K562 (cell line): Measurements from ENCODE around the gene ARR3. TPM values are rescaled to one million over a fixed set of nuclear protein-coding genes. Genes with fewer than 3 reads are reported as not detected.

Source experiments
- ATAC-seq: fragments of 200-7000 bp; cut with Tn5 transposase; 3 replicates; pipeline ENCODE4 v1.9.1; 2020; ENCODE audit warnings: moderate library complexity
- BruUV-seq: library from RNA; stranded (reverse); fragments of 400-500 nt; replicated peaks from 2 replicates; lab custom pipeline; 2021; lab: Mats Ljungman, UMichigan
- CTCF ChIA-PET: fragments of 300-600 bp; formaldehyde crosslinking; extraction: SDS; loops from one replicate; lab custom pipeline; 2021; ENCODE audit warnings: low intra/inter-chr PET ratio; lab: Yijun Ruan, JAX
- POLR2A ChIA-PET: fragments of 300-600, 350-650 bp; sonication (Branson Sonifier 250); formaldehyde crosslinking; extraction: SDS; loops from one replicate; lab custom pipeline; 2021; ENCODE audit warnings: antibody characterized with exemption, inconsistent platforms; lab: Yijun Ruan, JAX
- DNase-seq, 4 experiments: peaks; one replicate each; pipeline versions ENCODE4 v3.0.0 to v3.0.0-alpha.2; 2011 to 2018; ENCODE audit warnings: low spot score in 3 of 4, mixed read lengths in 3 of 4; ENCODE audit errors: extremely low read depth in 1 of 4
- FAIRE-seq: peaks from 2 replicates; lab custom pipeline; 2011; peaks lifted over from hg19 to GRCh38; lab: Jason Lieb, UNC
- H2AFZ ChIP-seq: 2 replicates; pipeline ENCODE4 v1.6.0; 2011; ENCODE audit warnings: low read depth, low read length, control low read depth, inconsistent platforms
- H3K27ac ChIP-seq: fragments of 200-600 bp; 3 replicates; pipeline ENCODE4 v1.8.0; 2011; ENCODE audit warnings: low read depth, mild to moderate bottlenecking, control low read depth, inconsistent platforms, low read length, moderate library complexity, mixed read lengths; ENCODE audit errors: extremely low read depth
- H3K27me3 ChIP-seq, 2 experiments: fragments of 300-600 bp in 1 of 2; 2 replicates in 1 of 2; 3 replicates in 1 of 2; pipeline versions ENCODE4 v1.6.0 to v1.8.0; 2011; ENCODE audit warnings: inconsistent platforms in 2 of 2, low read length in 2 of 2, mild to moderate bottlenecking in 1 of 2, mixed read lengths in 1 of 2, moderate library complexity in 1 of 2; ENCODE audit not compliant: control insufficient read depth in 2 of 2, insufficient read depth in 2 of 2
- H3K36me3 ChIP-seq: fragments of 300-600 bp; 3 replicates; pipeline ENCODE4 v1.8.0; 2011; ENCODE audit warnings: mild to moderate bottlenecking, low read length, inconsistent platforms; ENCODE audit not compliant: control insufficient read depth, insufficient read depth
- H3K4me1 ChIP-seq, 2 experiments: fragments of 200-600 bp in 1 of 2; replicated peaks in 1 of 2; 2 replicates in 1 of 2; 3 replicates in 1 of 2; pipeline versions ENCODE4 v1.5.1 to v1.8.0; 2011; ENCODE audit warnings: inconsistent platforms in 2 of 2, low read length in 2 of 2, mild to moderate bottlenecking in 1 of 2, mixed read lengths in 1 of 2, moderate library complexity in 1 of 2; ENCODE audit not compliant: control insufficient read depth in 2 of 2, insufficient read depth in 2 of 2
- H3K4me2 ChIP-seq: 2 replicates; pipeline ENCODE4 v1.6.1; 2011; ENCODE audit warnings: low read length, control low read depth, inconsistent platforms, mixed read lengths; ENCODE audit not compliant: insufficient read depth
- H3K4me3 ChIP-seq: fragments of 200-600 bp; sonication (generic), shearing (Covaris generic); 2 replicates; pipeline ENCODE4 v1.5.1; 2016; ENCODE audit warnings: control low read depth, inconsistent platforms
- H3K79me2 ChIP-seq: fragments of 200-600 bp; 3 replicates; pipeline ENCODE4 v1.8.0; 2011; ENCODE audit warnings: low read length, inconsistent platforms; ENCODE audit not compliant: control insufficient read depth, insufficient read depth
- H3K9ac ChIP-seq, 2 experiments: 2 replicates each; pipeline versions ENCODE4 v1.6.0 to v1.6.1; 2011; ENCODE audit warnings: low read depth in 2 of 2, low read length in 2 of 2, control low read depth in 1 of 2, inconsistent platforms in 1 of 2, mild to moderate bottlenecking in 1 of 2, mixed read lengths in 1 of 2; ENCODE audit not compliant: insufficient read depth in 1 of 2
- H3K9me1 ChIP-seq: one replicate; pipeline ENCODE4 v1.6.0; 2011; ENCODE audit warnings: inconsistent platforms, mild to moderate bottlenecking, low read length, moderate library complexity; ENCODE audit not compliant: control insufficient read depth, insufficient read depth
- H3K9me3 ChIP-seq: replicated peaks from 2 replicates; pipeline ENCODE4 v1.5.1; 2011; ENCODE audit warnings: low read depth, low read length, inconsistent platforms; ENCODE audit not compliant: control insufficient read depth, insufficient read depth
- H4K20me1 ChIP-seq: replicated peaks from 2 replicates; pipeline ENCODE4 v1.6.1; 2011; ENCODE audit warnings: low read length, inconsistent platforms, mixed read lengths; ENCODE audit not compliant: control insufficient read depth, insufficient read depth
- DNMT1 ChIP-seq: fragments of 450-650 bp; IDR thresholded peaks from 2 replicates; pipeline ENCODE4 v1.6.1; 2016; ENCODE audit warnings: antibody characterized with exemption, mild to moderate bottlenecking
- ELF2 ChIP-seq: fragments of 250-450 bp; sonication (Bioruptor Pico); IDR thresholded peaks from 2 replicates; pipeline ENCODE4 v1.5.0; 2021; ENCODE audit warnings: mild to moderate bottlenecking
- EP300 ChIP-seq: IDR thresholded peaks from 2 replicates; pipeline ENCODE4 v1.6.1; 2012; ENCODE audit warnings: low read length, improper control_type of control experiment
- FOXM1 ChIP-seq, 2 experiments: fragments of 450-650 bp in 1 of 2; sonication (generic) in 1 of 2; formaldehyde crosslinking in 1 of 2; IDR thresholded peaks; 2 replicates each; pipeline versions ENCODE4 v1.6.1 to v1.9.0; 2017 to 2022; ENCODE audit warnings: low read depth in 2 of 2, mild to moderate bottlenecking in 2 of 2, missing genetic modification reagents in 1 of 2, moderate library complexity in 1 of 2
- HDAC8 ChIP-seq: fragments of 450-650 bp; IDR thresholded peaks from 2 replicates; pipeline ENCODE4 v1.6.1; 2016; ENCODE audit warnings: mild to moderate bottlenecking, missing genetic modification characterization, moderate library complexity, missing compliant biosample characterization
- JUND ChIP-seq, 2 experiments: IDR thresholded peaks; 2 replicates in 1 of 2; 3 replicates in 1 of 2; pipeline ENCODE4 v1.6.1; 2011; ENCODE audit warnings: borderline replicate concordance in 2 of 2, low read depth in 2 of 2, low read length in 2 of 2, improper control_type of control experiment in 1 of 2, missing biosample characterization in 1 of 2, missing genetic modification characterization in 1 of 2, missing genetic modification reagents in 1 of 2
- MITF ChIP-seq: IDR thresholded peaks from 2 replicates; pipeline ENCODE4 v1.6.1; 2014; ENCODE audit warnings: antibody characterized with exemption
- NCOA6 ChIP-seq: fragments of 450-650 bp; IDR thresholded peaks from 2 replicates; pipeline ENCODE4 v1.6.1; 2017; ENCODE audit warnings: mild to moderate bottlenecking
- NFIC ChIP-seq: fragments of 450-650 bp; IDR thresholded peaks from 2 replicates; pipeline ENCODE4 v1.6.1; 2017; ENCODE audit warnings: mild to moderate bottlenecking, inconsistent platforms
- PKNOX1 ChIP-seq: fragments of 450-650 bp; IDR thresholded peaks from 2 replicates; pipeline ENCODE4 v1.6.1; 2016
- POLR2H ChIP-seq: IDR thresholded peaks from 2 replicates; pipeline ENCODE4 v1.6.1; 2016; ENCODE audit warnings: missing genetic modification characterization, low read depth, mild to moderate bottlenecking, control low read depth, missing compliant biosample characterization, moderate library complexity
- POU5F1 ChIP-seq: fragments of 150-350 bp; IDR thresholded peaks from 2 replicates; pipeline ENCODE4 v1.6.1; 2014; ENCODE audit warnings: borderline replicate concordance, low read length, low read depth, mild to moderate bottlenecking; ENCODE audit not compliant: partially characterized antibody
- RBM17 ChIP-seq: fragments of 200-400 bp; formaldehyde crosslinking; IDR thresholded peaks from 2 replicates; pipeline ENCODE4 v1.6.1; 2017; ENCODE audit warnings: low read depth, mild to moderate bottlenecking, low read length, borderline replicate concordance
- RCOR1 ChIP-seq, 2 experiments: IDR thresholded peaks; 2 replicates each; pipeline ENCODE4 v1.6.1; 2012; ENCODE audit warnings: low read depth in 2 of 2, low read length in 2 of 2, borderline replicate concordance in 1 of 2, improper control_type of control experiment in 1 of 2
- ZBTB26 ChIP-seq: fragments of 450-650 bp; formaldehyde crosslinking; IDR thresholded peaks from 2 replicates; pipeline ENCODE4 v1.4.0; 2022; ENCODE audit warnings: missing genetic modification characterization
- ZC3H11A ChIP-seq: IDR thresholded peaks from 2 replicates; pipeline ENCODE4 v1.6.1; 2012; ENCODE audit warnings: low read depth, low read length, improper control_type of control experiment
- ZC3H8 ChIP-seq: fragments of 450-650 bp; IDR thresholded peaks from 2 replicates; pipeline ENCODE4 v1.6.1; 2017
- ZNF23 ChIP-seq: fragments of 250-450 bp; sonication (Bioruptor Pico); IDR thresholded peaks from 2 replicates; pipeline ENCODE4 v1.4.0; 2020; ENCODE audit warnings: mild to moderate bottlenecking
- ZSCAN29 ChIP-seq: fragments of 450-650 bp; IDR thresholded peaks from 2 replicates; pipeline ENCODE4 v1.6.1; 2017
- WGBS: fragments of 100-300 bp; shearing (Covaris generic); methylation state at CpG from one replicate; pipeline ENCODE4 v1.1.6; 2016; ENCODE audit warnings: low coverage, mixed read lengths; ENCODE audit not compliant: insufficient coverage; ENCODE audit errors: missing lambda C conversion rate; 5-methylcytosine and 5-hydroxymethylcytosine counted together
- in situ Hi-C: fragments of 300-500 bp; cut with MboI; formaldehyde crosslinking; loops from 4 replicates; pipeline ENCODE4 v1.15.0; 2018; ENCODE audit warnings: inconsistent platforms, mixed read lengths
- intact Hi-C: fragments of 100-400 bp; cut with micrococcal nuclease; formaldehyde crosslinking; loops from 2 replicates; pipeline ENCODE4 v1.14.2; 2022
- polyA plus RNA-seq, 8 experiments: library from polyadenylated mRNA; depleted of rRNA in 4 of 8; stranded (reverse) in 5 of 8; unstranded in 3 of 8; fragments of >200 nt; fragmentation: Nextera tagmentation in 2 of 8; fragmentation: Illumina TruSeq in 1 of 8; extraction: Ambion mirVana in 2 of 8; extraction: Trizol in 1 of 8; gene quantifications; 2 replicates each; pipeline versions ENCODE4 v1.2.1 to v1.2.3, GENCODE V29; 2011 to 2014; ENCODE audit warnings: inconsistent platforms in 1 of 8, missing spikeins in 1 of 8
- total RNA-seq, 7 experiments: library from RNA; depleted of rRNA in 6 of 7; stranded (reverse); fragments of >200 nt in 6 of 7; fragmentation: Illumina TruSeq in 2 of 7; extraction: Trizol in 2 of 7; gene quantifications; 2 replicates each; pipeline versions ENCODE4 v1.2.1 to v1.2.3, GENCODE V29; 2011 to 2021; ENCODE audit warnings: low replicate concordance in 1 of 7

The ARR3 gene
- total and polyA plus RNA-seq, 9 of the 15 experiments (the other 6 are each of a cell fraction or from before 2014, with no cell fraction given): not detected

GRCh38 chrX:70219938-70220764 is 48.0 kb upstream of the ARR3 start:
- Histone ChIP-seq H3K36me3 (no peaks in the 10 kb centered on the region), H3K9me3 (no peaks in the 10 kb centered on the region), H4K20me1 (no peaks in the 10 kb centered on the region), H3K4me2 (no peak overlapping the region), H3K27ac (no peak overlapping the region), H3K9me1 (no peaks in the 10 kb centered on the region), H2AFZ (no peak overlapping the region), H3K27me3 (0 out of 5 replicates have a peak, but pooled peaks cover 0 to 5% of the 10 kb centered on the region in 2 experiments), H3K4me1 (peaks cover 0 to 4% of the 10 kb centered on the region in 2 experiments; a peak in 3 of 5 replicates), H3K79me2 (no peaks in the 10 kb centered on the region), H3K4me3 (no peak overlapping the region), H3K9ac (no peak overlapping the region)
- ATAC-seq: peak; percentile 68
- ChIA-PET CTCF (no interaction called here), POLR2A (no interaction called here)
- peak; percentile 67 for FAIRE-seq
- in situ Hi-C loops: no loop called here
- intact Hi-C loops: no loop called here
- no TSS peak for BruUV-seq
- DNase-seq: peak; percentile 16 to 46 (median 35)
- WGBS: 0% methylated on average over 3 of the region's 5 CpGs
- no peak for TF ChIP-seq ZBTB26 (CRISPR knock-in tag)
- no peak for TF ChIP-seq ZNF23
- peak; percentile 27; the same call in 1 of the 2 replicates for TF ChIP-seq EP300
- peak; percentile 59 for TF ChIP-seq PKNOX1
- no peak for TF ChIP-seq ZC3H8
- TF ChIP-seq POLR2H (tag): no peak
- no peak for TF ChIP-seq ELF2 (CRISPR knock-in tag)
- no peak for TF ChIP-seq FOXM1 (IDR thresholded peaks at IDR 0.05; ENCODE audit: low read depth)
- no peak for TF ChIP-seq FOXM1 (CRISPR knock-in tag; IDR thresholded peaks at IDR 0.05; ENCODE audit: low read depth)
- TF ChIP-seq HDAC8 (tag): no peak
- no peak for TF ChIP-seq JUND (IDR thresholded peaks at IDR 0.05; ENCODE audit: borderline replicate concordance, low read depth, low read length)
- TF ChIP-seq JUND (tag; IDR thresholded peaks at IDR 0.05; ENCODE audit: borderline replicate concordance, low read depth, low read length): peak; percentile 35; the same call in 1 of the 3 replicates
- no peak for TF ChIP-seq ZSCAN29
- 0 out of 4 replicates have a peak, but pooled peaks of 1 of the 2 experiments have one; percentile 22 for TF ChIP-seq RCOR1 (IDR thresholded peaks at IDR 0.05; ENCODE audit: borderline replicate concordance in 1 of 2, low read depth in 2 of 2, low read length in 2 of 2)
- TF ChIP-seq DNMT1: no peak
- TF ChIP-seq NCOA6: no peak
- no peak for TF ChIP-seq POU5F1
- TF ChIP-seq ZC3H11A: no peak
- peak; percentile 80 for TF ChIP-seq NFIC
- no peak for TF ChIP-seq MITF
- no peak for TF ChIP-seq RBM17
